ACC112 (cell line): ENCODE data around the gene C16orf87.

Experiments used
- H2AFZ ChIP-seq: fragments of 200-600 bp; sonication (generic); one replicate; pipeline ENCODE4 v1.6.0; 2017; ENCODE audit warnings: antibody characterized with exemption, low read length; ENCODE audit not compliant: unreplicated experiment
- H3K27ac ChIP-seq: fragments of 200-600 bp; sonication (generic); 2 replicates; pipeline ENCODE4 v1.5.1; 2014; ENCODE audit warnings: low read depth, mild to moderate bottlenecking, antibody characterized with exemption, low read length, moderate library complexity
- H3K27me3 ChIP-seq: fragments of 200-600 bp; sonication (generic); 2 replicates; pipeline ENCODE4 v1.6.1; 2014; ENCODE audit warnings: mild to moderate bottlenecking, antibody characterized with exemption, low read length, moderate library complexity, mixed read lengths; ENCODE audit not compliant: insufficient read depth
- H3K36me3 ChIP-seq: fragments of 200-600 bp; sonication (generic); 2 replicates; pipeline ENCODE4 v1.6.1; 2016; ENCODE audit warnings: mild to moderate bottlenecking, antibody characterized with exemption, low read length, moderate library complexity, mixed read lengths; ENCODE audit not compliant: insufficient read depth
- H3K4me1 ChIP-seq: fragments of 200-600 bp; sonication (generic); one replicate; pipeline ENCODE4 v1.6.1; 2016; ENCODE audit warnings: low read length, mixed read lengths; ENCODE audit not compliant: insufficient read depth, unreplicated experiment, control insufficient read depth
- H3K4me3 ChIP-seq: fragments of 200-600 bp; sonication (generic); 2 replicates; pipeline ENCODE4 v1.5.1; 2014; ENCODE audit warnings: mild to moderate bottlenecking, low read depth, low read length
- H3K79me2 ChIP-seq: fragments of 200-600 bp; sonication (generic); one replicate; pipeline ENCODE4 v1.6.0; 2016; ENCODE audit warnings: low read length; ENCODE audit not compliant: control insufficient read depth, unreplicated experiment, insufficient read depth

The C16orf87 gene

DNA sequence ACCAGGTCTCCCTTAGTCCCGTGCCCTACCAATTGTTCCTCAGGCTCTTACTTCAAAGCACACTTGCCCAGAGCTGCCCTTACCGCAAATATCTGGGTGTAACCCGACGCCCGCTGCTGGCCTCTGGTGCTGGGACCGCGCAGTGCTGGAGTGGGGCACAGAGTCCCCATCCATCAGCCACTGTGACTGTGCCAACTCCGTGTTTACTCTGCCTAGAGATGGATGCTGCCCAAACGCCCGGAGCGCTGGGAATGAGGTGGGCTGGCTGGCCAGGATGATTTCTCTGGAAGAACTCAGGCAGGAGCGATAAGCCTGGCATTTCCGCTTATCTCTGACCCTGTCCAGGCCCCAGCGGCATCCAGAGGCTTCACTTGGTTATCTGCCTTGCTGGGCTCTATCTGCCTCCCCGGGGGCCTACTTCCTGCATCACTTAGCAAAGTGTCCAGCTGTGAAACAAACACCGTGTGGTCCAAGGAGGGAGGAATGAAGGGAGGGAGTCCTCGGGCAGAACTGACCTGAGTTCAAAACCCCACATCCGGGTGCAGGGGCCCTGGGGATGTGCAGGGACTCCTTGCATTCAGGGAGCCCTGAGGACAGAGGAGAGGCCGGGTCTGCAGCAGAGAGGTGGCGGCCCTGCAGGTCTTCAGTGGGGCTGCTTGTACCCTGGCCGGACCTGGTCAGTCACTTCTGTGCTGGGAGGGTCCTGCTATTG lies 73.5 kb downstream of the C16orf87 start:
- Histone ChIP-seq H3K4me1 (no peaks in the 10 kb centered on the region), H3K27me3 (peaks cover 11% of the 10 kb centered on the region), H3K36me3 (no peaks in the 10 kb centered on the region), H3K79me2 (no peaks in the 10 kb centered on the region), H3K4me3 (no peak overlapping the region), H2AFZ (no peak overlapping the region), H3K27ac (no peak overlapping the region)

DNA sequence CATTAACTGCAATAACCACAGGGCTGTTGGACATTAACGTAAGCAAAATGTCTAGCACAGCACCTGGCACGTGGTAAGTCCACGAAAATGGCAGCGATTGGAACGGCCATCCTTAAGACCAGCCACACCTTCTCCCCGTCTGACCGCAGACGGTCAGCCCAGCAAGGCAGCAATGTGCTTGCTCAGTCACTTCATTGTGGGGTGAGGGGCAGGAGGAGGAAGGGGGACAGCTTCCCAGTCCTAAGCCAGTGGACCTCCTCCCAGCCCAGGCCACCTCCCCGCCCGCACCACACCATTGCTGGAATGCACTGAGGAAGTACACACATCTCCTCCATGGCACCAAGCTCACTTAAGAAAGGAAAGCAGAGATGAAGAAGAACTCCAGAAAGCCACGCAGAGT lies 74.2 kb downstream of the C16orf87 start:
- no peaks in the 10 kb centered on the region for H3K4me1 ChIP-seq
- no peaks in the 10 kb centered on the region for H3K36me3 ChIP-seq
- H3K4me3 ChIP-seq, result no peak overlapping the region
- H3K27ac ChIP-seq, result no peak overlapping the region
- H3K27me3 ChIP-seq, result peaks cover 11% of the 10 kb centered on the region
- H2AFZ ChIP-seq, result no peak overlapping the region
- no peaks in the 10 kb centered on the region for H3K79me2 ChIP-seq

DNA sequence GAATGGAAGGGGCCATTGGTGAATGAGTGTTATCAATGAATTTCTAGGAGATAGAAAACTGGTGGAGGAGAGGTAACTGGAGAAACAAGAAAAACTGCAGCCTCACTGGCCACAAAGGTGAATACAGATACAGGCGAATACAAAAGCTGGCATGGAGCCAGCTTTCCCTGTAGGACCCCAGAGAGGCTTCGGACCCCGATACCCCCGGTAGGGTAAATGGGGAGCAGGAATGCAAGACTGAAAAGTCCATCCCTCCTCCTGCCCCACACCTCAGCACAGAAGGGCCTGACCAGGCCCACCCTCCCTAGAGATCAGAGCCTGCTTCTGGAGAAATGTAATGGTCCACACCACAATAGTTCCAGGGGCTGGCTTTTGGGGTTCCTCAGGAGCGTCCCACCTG lies 78.0 kb downstream of the C16orf87 start:
- no peaks in the 10 kb centered on the region for H3K79me2 ChIP-seq
- no peaks in the 10 kb centered on the region for H3K4me1 ChIP-seq
- H2AFZ ChIP-seq, result no peak overlapping the region
- no peaks in the 10 kb centered on the region for H3K27me3 ChIP-seq
- H3K36me3 ChIP-seq, result no peaks in the 10 kb centered on the region
- H3K4me3 ChIP-seq, result no peak overlapping the region
- H3K27ac ChIP-seq, result no peak overlapping the region

DNA sequence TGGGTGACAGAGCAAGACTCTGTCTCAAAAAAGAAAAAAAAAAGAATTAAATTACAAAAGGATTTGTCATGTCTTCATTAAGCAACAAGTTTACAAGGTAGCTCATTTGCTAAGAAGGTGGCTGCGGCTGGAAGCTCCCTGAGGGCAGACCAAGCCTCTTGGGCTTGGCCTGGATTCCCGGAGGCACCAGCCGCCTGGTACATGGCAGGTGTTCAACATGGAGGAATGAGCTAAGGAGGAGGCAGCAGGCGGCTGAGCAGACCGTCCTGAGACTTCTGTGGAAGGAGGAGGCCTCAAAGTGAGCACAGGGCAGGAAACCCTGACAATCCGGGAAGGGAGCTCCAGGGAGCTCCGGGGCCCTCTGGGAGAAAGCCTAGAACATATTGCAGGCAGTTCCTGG lies 79.6 kb downstream of the C16orf87 start:
- H3K27ac ChIP-seq, result no peak overlapping the region
- H2AFZ ChIP-seq, result no peak overlapping the region
- H3K36me3 ChIP-seq, result no peaks in the 10 kb centered on the region

DNA sequence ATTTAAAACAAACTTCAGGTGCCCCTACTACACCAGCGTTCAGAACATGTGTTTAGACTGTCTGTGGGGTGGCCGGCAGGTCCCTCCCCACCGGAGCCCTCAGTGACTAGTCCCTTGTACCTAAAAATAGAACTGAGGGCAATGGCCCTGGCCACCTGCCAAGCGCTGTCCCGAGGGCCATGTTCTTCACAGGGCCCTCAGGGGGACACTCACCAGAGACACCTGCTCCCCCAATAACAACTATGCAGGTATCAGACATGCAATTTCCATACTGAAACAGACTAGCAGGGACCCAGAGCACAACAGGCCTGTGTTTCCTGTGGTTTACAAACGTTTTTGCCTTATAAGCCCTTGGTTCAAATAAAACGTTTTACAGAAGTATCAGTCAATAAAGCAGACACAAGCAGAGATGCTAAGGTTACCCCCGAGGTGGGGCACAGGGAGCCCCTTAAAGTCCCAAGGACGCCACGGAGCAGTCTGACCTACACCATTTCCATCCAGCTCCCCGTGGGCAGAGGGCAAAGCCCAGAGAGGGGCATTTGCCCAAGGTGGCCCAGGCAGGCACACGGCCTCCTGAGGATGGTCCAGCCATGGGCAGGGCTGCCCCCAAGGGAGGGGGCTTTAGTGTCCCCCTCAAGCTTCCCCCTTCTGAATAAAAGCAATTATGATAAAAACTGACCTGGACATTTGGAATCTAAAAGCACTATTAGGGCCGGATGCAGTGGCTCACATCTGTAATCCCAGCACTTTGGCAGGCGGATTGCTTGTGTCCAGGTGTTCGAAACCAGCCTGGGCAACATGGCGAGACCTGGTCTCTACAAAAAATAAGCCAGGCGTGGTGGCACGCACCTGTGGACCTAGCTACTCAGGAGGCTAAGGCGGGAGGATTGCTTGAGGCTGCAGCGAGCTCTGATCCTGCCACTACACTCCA lies 81.9 kb downstream of the C16orf87 start:
- no peak overlapping the region for H3K4me3 ChIP-seq
- H3K27me3 ChIP-seq, result no peaks in the 10 kb centered on the region
- no peaks in the 10 kb centered on the region for H3K36me3 ChIP-seq
- H3K27ac ChIP-seq, result no peak overlapping the region
- H3K4me1 ChIP-seq, result no peaks in the 10 kb centered on the region
- no peak overlapping the region for H2AFZ ChIP-seq
- no peaks in the 10 kb centered on the region for H3K79me2 ChIP-seq

More for the DNA sequence above, 79.6 kb downstream of the C16orf87 start:
- no peaks in the 10 kb centered on the region for H3K4me1 ChIP-seq
- no peaks in the 10 kb centered on the region for H3K79me2 ChIP-seq
- H3K4me3 ChIP-seq, result no peak overlapping the region
- H3K27me3 ChIP-seq, result no peaks in the 10 kb centered on the region

DNA sequence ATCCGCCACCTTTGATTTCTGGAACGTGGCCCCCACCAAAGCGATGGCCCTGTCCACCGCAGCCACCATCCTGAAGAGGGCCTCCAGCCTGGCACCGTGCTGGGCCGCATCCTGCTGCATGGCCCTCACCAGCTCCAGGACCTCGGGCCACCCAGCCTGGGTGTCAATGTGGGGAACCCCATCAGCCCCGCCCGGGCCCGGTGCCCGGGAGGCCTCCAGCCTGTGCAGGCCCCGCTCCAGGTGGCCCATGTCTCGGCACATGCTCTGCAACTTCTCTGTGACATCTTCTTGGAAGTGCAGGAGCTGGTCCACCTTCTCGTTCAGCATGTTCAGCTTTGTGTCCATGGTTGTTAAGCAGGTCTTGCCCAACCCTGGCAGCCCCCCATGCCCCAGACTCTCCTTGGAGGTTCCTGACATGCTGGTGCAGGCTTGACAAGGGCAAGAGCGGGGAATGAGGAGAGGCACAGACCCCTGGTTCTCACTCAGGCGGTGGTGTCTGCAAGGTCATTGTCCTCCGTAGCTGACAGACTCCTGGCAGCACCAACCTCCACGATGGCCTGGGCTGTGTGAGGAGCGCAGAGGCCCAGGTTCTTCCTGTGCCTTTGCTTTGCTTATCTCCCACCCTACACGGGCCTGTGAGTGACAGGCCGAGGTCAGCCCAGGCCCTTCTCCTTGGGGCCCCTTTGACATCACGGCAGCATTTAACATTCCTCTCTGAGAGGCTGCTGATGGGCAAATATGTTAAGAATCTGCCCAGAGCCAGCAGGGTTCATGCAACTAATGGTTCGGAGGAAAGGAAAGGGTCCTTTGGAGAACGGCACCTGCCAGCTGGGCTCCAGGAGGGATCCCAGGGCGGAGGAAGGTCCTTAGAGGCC lies 83.0 kb downstream of the C16orf87 start, which contains the start of gene MYLK3:
MYLK3 (minus strand) TSS at position 568 of the 875 bp plus-strand sequence; CDS start at position 417, 151 bp downstream.
- peaks cover 4% of the 10 kb centered on the region for H3K4me1 ChIP-seq
- H3K27ac ChIP-seq, result no peak within 1 kb of the TSS

DNA sequence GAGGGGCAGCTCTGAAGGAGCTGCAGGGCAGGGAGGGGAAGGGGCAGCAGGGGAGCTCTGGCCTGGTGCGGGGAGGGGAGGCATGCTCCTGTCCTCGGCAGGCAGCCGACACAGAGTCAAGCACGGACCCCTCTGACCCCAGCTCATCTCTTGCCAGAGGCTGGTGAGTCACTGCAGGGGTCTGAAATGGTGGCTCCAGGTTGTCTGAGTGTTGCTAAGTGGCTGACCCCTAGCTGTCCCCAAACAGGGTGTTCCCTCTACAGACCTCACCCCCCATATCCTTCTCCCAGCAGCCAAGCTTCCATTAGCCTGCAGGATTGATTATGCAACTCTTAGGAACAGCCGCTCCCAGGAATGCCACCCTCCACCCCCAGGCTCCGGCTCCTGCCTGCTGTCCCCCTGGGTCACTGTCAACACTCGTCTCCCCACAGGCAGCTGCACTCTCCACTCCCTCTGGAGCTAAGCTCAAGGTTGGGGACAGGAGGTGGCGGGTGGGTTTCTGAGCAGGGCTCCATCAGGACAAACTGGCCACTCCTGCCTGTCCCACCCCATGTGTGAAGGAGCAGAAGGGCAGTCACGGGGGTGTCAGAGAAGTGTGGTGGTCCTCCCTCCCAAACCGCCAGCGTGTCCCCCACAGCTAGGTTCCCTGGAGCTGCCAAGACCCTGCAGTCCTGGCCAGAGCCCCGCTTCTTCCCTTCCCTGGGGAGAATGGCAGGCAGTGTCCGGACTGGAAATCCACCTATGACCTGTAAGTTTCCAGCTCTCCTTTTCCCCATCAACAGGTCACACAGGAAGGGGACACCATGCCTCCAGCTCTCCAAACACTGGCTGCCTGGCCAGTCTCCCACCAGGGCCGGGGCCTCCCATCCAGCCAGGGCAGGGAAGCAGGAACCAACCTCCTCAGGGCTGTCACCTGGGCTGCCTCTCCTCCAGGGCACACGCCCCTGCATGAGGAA lies 83.9 kb downstream of the C16orf87 start:
- Histone ChIP-seq H3K27ac (no peak overlapping the region), H3K4me1 (peaks cover 4% of the 10 kb centered on the region), H3K36me3 (no peaks in the 10 kb centered on the region)

More for the DNA sequence above, 83.0 kb downstream of the C16orf87 start, which contains the start of gene MYLK3:
- H3K4me3 ChIP-seq, result no peak within 1 kb of the TSS
- H2AFZ ChIP-seq, result no peak within 1 kb of the TSS
- H3K79me2 ChIP-seq, result no peaks in the 10 kb centered on the region
- no peaks in the 10 kb centered on the region for H3K27me3 ChIP-seq
- H3K36me3 ChIP-seq, result no peaks in the 10 kb centered on the region

More for the DNA sequence above, 83.9 kb downstream of the C16orf87 start:
- Histone ChIP-seq H3K79me2 (no peaks in the 10 kb centered on the region), H2AFZ (no peak overlapping the region), H3K4me3 (no peak overlapping the region), H3K27me3 (no peaks in the 10 kb centered on the region)
